Lower leg skin (tissue), 3 donors: ENCODE data around the gene TSPAN1.

Experiments
- CTCF ChIP-seq, 3 donors: fragments of 450-650 bp; IDR thresholded peaks; one replicate each; pipeline ENCODE4 v1.5.1; 2016; ENCODE audit warnings: antibody characterized with exemption in 3 of 3, mild to moderate bottlenecking in 3 of 3, moderate library complexity in 2 of 3
- POLR2A ChIP-seq, 2 donors: fragments of 450-650 bp; IDR thresholded peaks; one replicate each; pipeline ENCODE4 v1.6.1; 2016 to 2017; ENCODE audit warnings: antibody characterized with exemption in 2 of 2, mild to moderate bottlenecking in 1 of 2, moderate library complexity in 1 of 2

DNA sequence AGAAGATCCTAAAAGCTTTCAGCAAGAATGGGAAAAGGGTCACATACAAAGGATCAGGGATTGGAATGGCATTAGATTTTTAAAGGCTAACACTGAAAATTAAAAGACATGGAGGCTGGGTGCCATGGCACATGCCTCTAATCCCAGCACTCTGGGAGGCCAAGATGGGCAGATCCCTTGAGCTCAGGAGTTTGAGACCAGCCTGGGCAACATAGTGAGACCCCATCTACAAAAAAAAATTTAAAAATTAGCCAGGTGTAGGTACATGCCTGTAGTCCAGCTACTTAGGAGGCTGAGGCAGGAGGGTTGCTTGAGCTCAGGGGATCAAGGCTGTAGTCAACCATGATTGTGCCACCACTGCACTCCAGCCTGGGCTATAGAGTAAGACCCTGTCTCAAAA is 40.6 kb downstream of the TSPAN1 start:
- TF ChIP-seq CTCF (IDR thresholded peaks at IDR 0.05) (no peak), POLR2A (IDR thresholded peaks at IDR 0.05) (no peak)
